RWPE1 (cell line): ENCODE results near the gene MAP2K4.

ENCODE experiments used
- CTCF ChIA-PET: fragments of 350-600 bp; sonication (Branson Sonifier 250); formaldehyde crosslinking; extraction: SDS; loops from one replicate; lab custom pipeline; 2021; lab: Yijun Ruan, JAX
- POLR2A ChIA-PET: fragments of 400-600 bp; formaldehyde crosslinking; extraction: SDS; loops from one replicate; lab custom pipeline; 2020; ENCODE audit warnings: antibody characterized with exemption; ENCODE audit not compliant: low non-redundant PET; lab: Yijun Ruan, JAX
- DNase-seq: peaks from one replicate; pipeline ENCODE4 v3.0.0; 2012; ENCODE audit warnings: low spot score
- H3K27ac ChIP-seq: fragments of 450-650 bp; 2 replicates; pipeline ENCODE4 v1.5.1; 2017
- TF ChIP-seq, protein P1 (sequence below): fragments of 450-650 bp; conservative IDR thresholded peaks from 2 replicates; pipeline ENCODE4 v1.5.1; 2017; ENCODE audit warnings: low read depth, mild to moderate bottlenecking

The MAP2K4 gene

DNA sequence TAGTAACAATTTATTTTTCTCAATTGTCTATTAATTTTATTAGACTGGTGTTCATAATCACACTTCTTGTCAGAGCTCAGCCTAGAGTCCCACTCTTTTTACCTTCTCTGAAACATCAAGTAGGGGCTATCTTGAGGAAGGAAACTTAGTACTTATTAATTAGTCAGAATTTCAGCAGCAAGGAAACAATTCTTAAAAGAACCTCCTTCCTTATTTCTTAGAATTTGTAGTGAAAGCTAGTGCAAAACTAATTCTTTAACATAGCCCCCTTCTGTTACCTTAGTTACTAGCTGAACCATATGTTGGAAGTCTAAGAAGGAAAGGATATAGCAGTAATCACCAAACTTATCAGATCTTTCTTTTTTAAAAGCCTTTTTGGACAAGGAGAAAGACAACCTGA is 35.2 kb downstream of the MAP2K4 start:
- no peak for DNase-seq
- H3K27ac ChIP-seq = no peak overlapping the region
- ChIA-PET POLR2A (no interaction called here), CTCF (interaction anchor here (0.6 kb wide), 1 partner anchor 411 kb away, joined by 3 read pairs; no protein-coding TSS in a partner anchor)
- TF ChIP-seq, protein P1, sequence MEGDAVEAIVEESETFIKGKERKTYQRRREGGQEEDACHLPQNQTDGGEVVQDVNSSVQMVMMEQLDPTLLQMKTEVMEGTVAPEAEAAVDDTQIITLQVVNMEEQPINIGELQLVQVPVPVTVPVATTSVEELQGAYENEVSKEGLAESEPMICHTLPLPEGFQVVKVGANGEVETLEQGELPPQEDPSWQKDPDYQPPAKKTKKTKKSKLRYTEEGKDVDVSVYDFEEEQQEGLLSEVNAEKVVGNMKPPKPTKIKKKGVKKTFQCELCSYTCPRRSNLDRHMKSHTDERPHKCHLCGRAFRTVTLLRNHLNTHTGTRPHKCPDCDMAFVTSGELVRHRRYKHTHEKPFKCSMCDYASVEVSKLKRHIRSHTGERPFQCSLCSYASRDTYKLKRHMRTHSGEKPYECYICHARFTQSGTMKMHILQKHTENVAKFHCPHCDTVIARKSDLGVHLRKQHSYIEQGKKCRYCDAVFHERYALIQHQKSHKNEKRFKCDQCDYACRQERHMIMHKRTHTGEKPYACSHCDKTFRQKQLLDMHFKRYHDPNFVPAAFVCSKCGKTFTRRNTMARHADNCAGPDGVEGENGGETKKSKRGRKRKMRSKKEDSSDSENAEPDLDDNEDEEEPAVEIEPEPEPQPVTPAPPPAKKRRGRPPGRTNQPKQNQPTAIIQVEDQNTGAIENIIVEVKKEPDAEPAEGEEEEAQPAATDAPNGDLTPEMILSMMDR = no peak

GRCh38 chr17:12057520-12057919 is 36.8 kb downstream of the MAP2K4 start:
- DNase-seq = no peak
- H3K27ac ChIP-seq = no peak overlapping the region
- TF ChIP-seq, protein P1 = no peak
- CTCF ChIA-PET = interaction anchor here (0.7 kb wide), 1 partner anchor 35 kb away, joined by 5 read pairs; no protein-coding TSS in a partner anchor
- POLR2A ChIA-PET = no interaction called here

- H3K27ac ChIP-seq = no peak overlapping the region
- no peak for DNase-seq
- CTCF ChIA-PET = interaction anchor here (0.6 kb wide), 1 partner anchor 9 kb away, joined by 3 read pairs; no protein-coding TSS in a partner anchor
- POLR2A ChIA-PET = no interaction called here
- TF ChIP-seq, protein P1 = no peak
Measured at GRCh38 chr17:12058535-12058934, 37.9 kb downstream of the MAP2K4 start.

DNA sequence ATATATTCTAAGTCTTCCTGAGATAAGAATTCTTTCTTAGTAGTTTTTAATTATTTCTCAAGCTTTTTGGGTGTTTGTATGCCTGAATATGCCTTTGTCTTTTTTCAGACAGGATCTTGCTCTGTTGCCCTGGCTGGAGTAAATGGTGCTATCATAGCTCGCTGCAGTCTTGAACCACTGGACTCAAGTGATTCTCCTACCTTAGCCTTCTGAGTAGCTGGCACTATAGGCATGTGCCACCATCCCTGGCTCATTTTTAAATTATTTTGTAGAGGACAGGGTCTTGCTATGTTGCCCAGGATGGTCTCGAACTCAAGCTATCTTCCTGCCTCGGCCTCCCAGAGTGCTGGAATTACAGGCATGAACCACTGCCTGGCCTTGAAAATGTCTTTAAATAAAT is 41.6 kb downstream of the MAP2K4 start:
- no peak for DNase-seq
- CTCF ChIA-PET = interaction anchor here (0.6 to 1.1 kb wide), 2 partner anchors 14 to 15 kb away, joined by 3 to 4 read pairs; no protein-coding TSS in a partner anchor
- TF ChIP-seq, protein P1 = no peak
- POLR2A ChIA-PET = interaction anchor here (0.6 kb wide), 1 partner anchor 41 kb away, joined by 3 read pairs; no protein-coding TSS in a partner anchor
- no peak overlapping the region for H3K27ac ChIP-seq

GRCh38 chr17:12064395-12064794 is 43.7 kb downstream of the MAP2K4 start:
- no peak for DNase-seq
- TF ChIP-seq, protein P1 = no peak
- H3K27ac ChIP-seq = no peak overlapping the region
- ChIA-PET POLR2A (no interaction called here), CTCF (no interaction called here)

DNA sequence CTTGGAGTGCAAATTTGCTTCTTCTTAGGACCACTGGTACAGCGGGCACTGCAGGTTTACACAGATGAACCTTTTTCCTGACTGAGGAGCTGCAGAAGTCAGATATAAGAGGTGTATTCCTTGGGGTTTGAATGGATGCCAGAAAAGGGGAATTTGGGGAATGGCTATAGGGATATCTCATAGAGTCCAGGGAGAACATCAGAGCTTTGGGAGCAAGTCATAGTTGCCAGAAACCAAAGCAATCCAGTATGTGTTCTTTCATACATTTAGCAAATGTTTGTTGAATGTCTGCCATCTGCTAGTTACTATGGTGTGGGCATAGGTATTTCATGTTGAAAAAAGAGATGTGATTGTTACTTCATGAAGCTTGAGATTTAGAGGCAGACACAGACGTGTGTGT is 46.8 kb downstream of the MAP2K4 start:
- no peak for DNase-seq
- TF ChIP-seq, protein P1 = no peak
- H3K27ac ChIP-seq = no peak overlapping the region
- ChIA-PET POLR2A (no interaction called here), CTCF (no interaction called here)
